H1 (cell line): ENCODE data around the gene EXOSC5.

Experiments
- CHD1 ChIP-seq: IDR thresholded peaks from 2 replicates; pipeline ENCODE4 v1.6.1; 2012; ENCODE audit warnings: low read depth, low read length, improper control_type of control experiment
- SRF ChIP-seq: IDR thresholded peaks from 2 replicates; pipeline ENCODE4 v1.6.1; 2011; ENCODE audit warnings: mild to moderate bottlenecking, low read depth, low read length, moderate library complexity

- TF ChIP-seq CHD1, result no peak
- TF ChIP-seq SRF, result no peak
These were observed 46.8 kb upstream of the EXOSC5 start for GRCh38 chr19:41443813-41444455.
